ENCODE data around the gene ZNF528. TPM values are rescaled to one million over a fixed set of nuclear protein-coding genes. Genes with fewer than 3 reads are reported as not detected.

ZNF528 gene
- total RNA-seq, 4 donors from 2014 or later: 1.00 to 15.8 (median 9.0) TPM

- Histone ChIP-seq H3K27ac (peak overlapping the region; percentile 85 to 93 (median 90)), H3K9me3 (peaks cover 43 to 47% of the 10 kb centered on the region in 2 donors), H3K4me3 (peak overlapping the region; percentile 57 to 76 (median 70)), H3K4me1 (peaks cover 0 to 7% (median 2%) of the 10 kb centered on the region in 4 donors), H3K36me3 (peaks cover 1 to 55% (median 15%) of the 10 kb centered on the region in 4 donors), H3K27me3 (no peaks in the 10 kb centered on the region)
- DNase-seq: no peak
- TF ChIP-seq EP300 (IDR thresholded peaks at IDR 0.05; ENCODE audit: low read depth): no peak
- in situ Hi-C loops (cut with MboI; ENCODE audit: low pct_ligation_motif_present in 1 of 4, low pct_unique_long_range_greater_than_20kb in 1 of 4, low sequenced_read_pairs in 3 of 4) (no loop called here), intact Hi-C loops (cut with DNase I; ENCODE audit: low total_unique reads) (no loop called here)
- 43% methylated on average over 4 to 7 of the region's 7 CpGs for WGBS, 2 donors (ENCODE audit: low coverage in 1 of 2)
Observed at GRCh38 chr19:52370341-52370710, 27.3 kb upstream of the ZNF528 start.

DNA sequence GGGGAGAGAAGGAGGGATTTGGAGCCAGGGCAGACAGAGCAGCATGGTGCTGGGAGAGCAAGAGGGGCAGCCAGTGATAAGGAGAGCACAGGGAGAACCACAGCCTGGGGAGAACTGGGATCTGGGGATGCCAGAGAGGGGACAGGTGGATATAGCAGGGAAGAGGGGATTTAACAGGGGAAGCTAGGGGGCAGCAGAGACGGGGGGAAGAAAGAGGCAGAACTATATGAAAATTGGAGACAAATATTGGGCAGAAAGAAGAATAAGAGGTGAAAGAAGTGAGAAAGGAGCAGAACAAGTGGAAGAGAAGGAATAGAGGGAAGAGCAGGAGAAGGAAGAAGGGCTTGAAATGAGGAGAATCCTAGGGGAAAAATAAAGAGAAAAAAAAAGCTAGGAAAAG lies 6.5 kb upstream of the ZNF528 start:
- WGBS, 2 donors (ENCODE audit: low coverage in 1 of 2): 57 to 61% methylated on average over 1 of the region's 1 CpG
- Histone ChIP-seq H3K27ac (no peak overlapping the region), H3K4me1 (no peaks in the 10 kb centered on the region), H3K36me3 (peaks cover 0 to 7% (median 0%) of the 10 kb centered on the region in 4 donors), H3K4me3 (no peak overlapping the region), H3K27me3 (no peaks in the 10 kb centered on the region), H3K9me3 (peaks cover 47 to 51% of the 10 kb centered on the region in 2 donors)
- TF ChIP-seq POLR2AphosphoS5 (IDR thresholded peaks at IDR 0.05) (no peak), CTCF (IDR thresholded peaks at IDR 0.05) (no peak), EP300 (IDR thresholded peaks at IDR 0.05; ENCODE audit: low read depth) (no peak), POLR2A (IDR thresholded peaks at IDR 0.05) (no peak)
- in situ Hi-C loops (cut with MboI; ENCODE audit: low pct_ligation_motif_present in 1 of 4, low pct_unique_long_range_greater_than_20kb in 1 of 4, low sequenced_read_pairs in 3 of 4) (no loop called here), intact Hi-C loops (cut with DNase I; ENCODE audit: low total_unique reads) (no loop called here)
- no peak for DNase-seq

- no peak for TF ChIP-seq EP300 (IDR thresholded peaks at IDR 0.05; ENCODE audit: low read depth)
- TF ChIP-seq CTCF (IDR thresholded peaks at IDR 0.05): no peak
- no peak for TF ChIP-seq POLR2AphosphoS5 (IDR thresholded peaks at IDR 0.05)
- TF ChIP-seq POLR2A (IDR thresholded peaks at IDR 0.05): no peak
- intact Hi-C loops (cut with DNase I; ENCODE audit: low total_unique reads) (no loop called here), in situ Hi-C loops (cut with MboI; ENCODE audit: low pct_ligation_motif_present in 1 of 4, low pct_unique_long_range_greater_than_20kb in 1 of 4, low sequenced_read_pairs in 3 of 4) (no loop called here)
- WGBS, 2 donors (ENCODE audit: low coverage in 1 of 2): 8 to 31% methylated on average over 3 to 14 of the region's 14 CpGs
- H3K4me3 ChIP-seq: peak overlapping the region; percentile 50 to 93 (median 62)
- peak; percentile 8 for DNase-seq
- peaks cover 0 to 26% (median 7%) of the 10 kb centered on the region in 4 donors for H3K36me3 ChIP-seq
- H3K4me1 ChIP-seq: peaks cover 0 to 19% (median 11%) of the 10 kb centered on the region in 4 donors
- H3K27ac ChIP-seq: peak overlapping the region; percentile 56 to 79 (median 76)
- H3K9me3 ChIP-seq: peaks cover 15 to 18% of the 10 kb centered on the region in 2 donors
- H3K27me3 ChIP-seq: no peaks in the 10 kb centered on the region
Observed at GRCh38 chr19:52398081-52398441, 412 bp downstream of the ZNF528 start.

DNA sequence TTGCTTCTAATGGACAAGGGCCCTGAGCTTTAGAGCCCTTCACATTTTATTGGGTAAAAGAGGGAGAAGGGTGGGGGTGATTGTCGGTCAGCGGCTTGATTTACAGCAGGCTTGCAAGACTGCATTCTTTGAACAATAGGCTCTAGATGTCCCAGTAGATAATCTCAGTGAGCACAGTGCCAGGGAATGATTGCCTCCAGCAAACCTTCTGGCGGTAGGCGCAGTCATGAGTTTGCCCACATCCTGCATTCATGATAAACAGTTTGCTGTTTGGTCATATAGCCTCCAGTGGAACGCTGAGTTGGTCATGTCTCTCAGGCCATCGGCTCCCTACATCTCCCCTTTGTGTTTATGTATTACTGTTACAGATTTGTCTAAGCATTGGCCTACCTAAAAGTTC lies 12.6 kb downstream of the ZNF528 start:
- Histone ChIP-seq H3K4me3 (no peak overlapping the region), H3K27ac (no peak overlapping the region), H3K4me1 (no peaks in the 10 kb centered on the region), H3K9me3 (peaks cover 62 to 66% of the 10 kb centered on the region in 2 donors), H3K36me3 (peaks cover 0 to 78% (median 32%) of the 10 kb centered on the region in 4 donors), H3K27me3 (no peaks in the 10 kb centered on the region)
- in situ Hi-C loops (cut with MboI; ENCODE audit: low pct_ligation_motif_present in 1 of 4, low pct_unique_long_range_greater_than_20kb in 1 of 4, low sequenced_read_pairs in 3 of 4): no loop called here
- TF ChIP-seq EP300 (IDR thresholded peaks at IDR 0.05; ENCODE audit: low read depth): no peak
- TF ChIP-seq CTCF (IDR thresholded peaks at IDR 0.05): no peak
- no peak for TF ChIP-seq POLR2AphosphoS5 (IDR thresholded peaks at IDR 0.05)
- no peak for TF ChIP-seq POLR2A (IDR thresholded peaks at IDR 0.05)
- no peak for DNase-seq
- intact Hi-C loops (cut with DNase I; ENCODE audit: low total_unique reads): no loop called here
- WGBS, 2 donors (ENCODE audit: low coverage in 1 of 2): 94 to 100% methylated on average over 2 to 6 of the region's 6 CpGs

DNA sequence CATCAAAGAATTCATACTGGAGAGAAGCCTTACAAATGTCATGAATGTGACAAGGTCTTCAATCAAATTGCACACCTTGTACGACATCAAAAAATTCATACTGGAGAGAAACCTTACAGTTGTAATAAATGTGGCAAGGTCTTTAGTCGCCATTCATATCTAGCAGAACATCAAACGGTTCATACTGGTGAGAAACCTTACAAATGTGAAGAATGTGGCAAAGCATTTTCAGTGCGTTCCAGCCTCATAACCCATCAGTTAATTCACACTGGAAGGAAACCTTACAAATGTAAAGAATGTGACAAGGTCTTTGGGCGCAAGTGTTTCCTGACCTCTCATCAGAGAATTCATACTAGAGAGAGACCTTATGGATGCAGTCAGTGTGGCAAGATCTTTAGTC lies 18.1 kb downstream of the ZNF528 start:
- intact Hi-C loops (cut with DNase I; ENCODE audit: low total_unique reads): no loop called here
- H3K27ac ChIP-seq: no peak overlapping the region
- no peak overlapping the region for H3K4me3 ChIP-seq
- DNase-seq: no peak
- no peaks in the 10 kb centered on the region for H3K4me1 ChIP-seq
- H3K9me3 ChIP-seq: peaks cover 65 to 80% of the 10 kb centered on the region in 2 donors
- H3K36me3 ChIP-seq: peaks cover 0 to 26% (median 5%) of the 10 kb centered on the region in 4 donors
- H3K27me3 ChIP-seq: no peaks in the 10 kb centered on the region
- in situ Hi-C loops (cut with MboI; ENCODE audit: low pct_ligation_motif_present in 1 of 4, low pct_unique_long_range_greater_than_20kb in 1 of 4, low sequenced_read_pairs in 3 of 4): no loop called here
- 95 to 98% methylated on average over 4 to 5 of the region's 5 CpGs for WGBS, 2 donors (ENCODE audit: low coverage in 1 of 2)
- TF ChIP-seq POLR2AphosphoS5 (IDR thresholded peaks at IDR 0.05) (no peak), EP300 (IDR thresholded peaks at IDR 0.05; ENCODE audit: low read depth) (no peak), CTCF (IDR thresholded peaks at IDR 0.05) (no peak), POLR2A (IDR thresholded peaks at IDR 0.05) (no peak)
